ENCODE data around the gene ZNF12.
A peak's percentile ranks its signal among the peaks of the same experiment; 100 is the strongest.
"Not testable (repeated sequence)": the region's sequence is repeated elsewhere in the genome, so short reads cannot be mapped to it uniquely, and the experiment has no call there.

ZNF12 gene

GRCh38 chr7:6706666-6707407 is at the start of gene ZNF12:
ZNF12 (minus strand) TSS chr7:6706947; CDS start chr7:6705173, 1,774 bp downstream.
- DNase-seq, result peak; percentile 83 to 86

- not testable (repeated sequence) for DNase-seq
Observed at GRCh38 chr7:6753964-6754363, 47.2 kb upstream of the ZNF12 start, which contains the start of gene RSPH10B2. RSPH10B2 (plus strand) TSS chr7:6754103; CDS start chr7:6757678, 3,575 bp downstream.

GRCh38 chr7:6750173-6750572 is 43.4 kb upstream of the ZNF12 start:
- DNase-seq, result not testable (repeated sequence)

GRCh38 chr7:6749335-6749734 is 42.6 kb upstream of the ZNF12 start:
- not testable (repeated sequence) for DNase-seq

GRCh38 chr7:6744410-6745100 is 37.8 kb upstream of the ZNF12 start:
- DNase-seq, result not testable (repeated sequence)

- DNase-seq, result not testable (repeated sequence)
Observed at GRCh38 chr7:6738415-6738814, 31.7 kb upstream of the ZNF12 start.

- no peak for DNase-seq
Observed at GRCh38 chr7:6730343-6730633, 23.5 kb upstream of the ZNF12 start.

- peak; percentile 79 to 82 for DNase-seq
Observed at GRCh38 chr7:6729492-6730342, 23.0 kb upstream of the ZNF12 start.

- not testable (repeated sequence) for DNase-seq
Observed at GRCh38 chr7:6728893-6729491, 22.2 kb upstream of the ZNF12 start.

GRCh38 chr7:6727663-6728062 is 20.9 kb upstream of the ZNF12 start:
- no peak for DNase-seq

GRCh38 chr7:6726341-6726740 is 19.6 kb upstream of the ZNF12 start:
- DNase-seq, result not testable (repeated sequence)

- peak; percentile 42 to 47 for DNase-seq
Observed at GRCh38 chr7:6725003-6725402, 18.3 kb upstream of the ZNF12 start.

- DNase-seq, result not testable (repeated sequence)
Observed at GRCh38 chr7:6724351-6724750, 17.6 kb upstream of the ZNF12 start.

GRCh38 chr7:6718124-6718523 is 11.4 kb upstream of the ZNF12 start:
- DNase-seq, result no peak

- DNase-seq, result not testable (repeated sequence)
Observed at GRCh38 chr7:6715898-6716297, 9.2 kb upstream of the ZNF12 start.

GRCh38 chr7:6714360-6714759 is 7.6 kb upstream of the ZNF12 start:
- DNase-seq, result no peak

- no peak for DNase-seq
Observed at GRCh38 chr7:6709808-6710207, 3.1 kb upstream of the ZNF12 start.

- no peak for DNase-seq
Observed at GRCh38 chr7:6708304-6708703, 1.6 kb upstream of the ZNF12 start.

GRCh38 chr7:6705959-6706665 is 635 bp downstream of the ZNF12 start:
- peak in 1 of 2 experiments; percentile 8 for DNase-seq

GRCh38 chr7:6701860-6702259 is 4.9 kb downstream of the ZNF12 start:
- no peak for DNase-seq

GRCh38 chr7:6700793-6701192 is 6.0 kb downstream of the ZNF12 start:
- no peak for DNase-seq

GRCh38 chr7:6691609-6692106 is 15.1 kb downstream of the ZNF12 start:
- DNase-seq, result no peak
